ENCODE measurements around the gene CNTNAP2. TPM values are rescaled to one million over a fixed set of nuclear protein-coding genes. Genes with fewer than 3 reads are reported as not detected.
A peak's percentile ranks its signal among the peaks of the same experiment; 100 is the strongest.

CNTNAP2 gene
- total RNA-seq, 1 experiment from 2014 or later, result not detected

- in situ Hi-C loops (cut with HindIII; ENCODE audit: low sequenced_read_pairs), result no loop called here
- no peak for DNase-seq (ENCODE audit: low spot score)
Measured at GRCh38 chr7:148116195-148116594, 1999.6 kb downstream of the CNTNAP2 start.

GRCh38 chr7:148116829-148117403 lies 2000.3 kb downstream of the CNTNAP2 start:
- in situ Hi-C loops (cut with HindIII; ENCODE audit: low sequenced_read_pairs), result no loop called here
- DNase-seq (ENCODE audit: low spot score), result no peak

GRCh38 chr7:148118371-148118770 lies 2001.8 kb downstream of the CNTNAP2 start:
- no peak for DNase-seq (ENCODE audit: low spot score)

GRCh38 chr7:148121401-148121800 lies 2004.8 kb downstream of the CNTNAP2 start:
- in situ Hi-C loops (cut with HindIII; ENCODE audit: low sequenced_read_pairs), result no loop called here

More at GRCh38 chr7:148118371-148118770, 2001.8 kb downstream of the CNTNAP2 start:
- in situ Hi-C loops (cut with HindIII; ENCODE audit: low sequenced_read_pairs), result no loop called here

GRCh38 chr7:148121847-148122246 lies 2005.2 kb downstream of the CNTNAP2 start:
- no peak for DNase-seq (ENCODE audit: low spot score)
- in situ Hi-C loops (cut with HindIII; ENCODE audit: low sequenced_read_pairs), result no loop called here

More at GRCh38 chr7:148121401-148121800, 2004.8 kb downstream of the CNTNAP2 start:
- DNase-seq (ENCODE audit: low spot score), result no peak

- in situ Hi-C loops (cut with HindIII; ENCODE audit: low sequenced_read_pairs), result no loop called here
- DNase-seq (ENCODE audit: low spot score), result no peak
Measured at GRCh38 chr7:148124477-148124876, 2007.9 kb downstream of the CNTNAP2 start.

GRCh38 chr7:148127374-148127773 lies 2010.8 kb downstream of the CNTNAP2 start:
- no peak for DNase-seq (ENCODE audit: low spot score)
- in situ Hi-C loops (cut with HindIII; ENCODE audit: low sequenced_read_pairs), result no loop called here

- in situ Hi-C loops (cut with HindIII; ENCODE audit: low sequenced_read_pairs), result no loop called here
- DNase-seq (ENCODE audit: low spot score), result no peak
Measured at GRCh38 chr7:148129023-148129422, 2012.4 kb downstream of the CNTNAP2 start.

GRCh38 chr7:148135116-148135515 lies 2018.5 kb downstream of the CNTNAP2 start:
- in situ Hi-C loops (cut with HindIII; ENCODE audit: low sequenced_read_pairs), result no loop called here
- DNase-seq (ENCODE audit: low spot score), result no peak

GRCh38 chr7:148135997-148136396 lies 2019.4 kb downstream of the CNTNAP2 start:
- in situ Hi-C loops (cut with HindIII; ENCODE audit: low sequenced_read_pairs), result no loop called here
- DNase-seq (ENCODE audit: low spot score), result no peak

GRCh38 chr7:148142660-148143248 lies 2026.2 kb downstream of the CNTNAP2 start:
- peak; percentile 36 for DNase-seq (ENCODE audit: low spot score)
- in situ Hi-C loops (cut with HindIII; ENCODE audit: low sequenced_read_pairs), result no loop called here

- in situ Hi-C loops (cut with HindIII; ENCODE audit: low sequenced_read_pairs), result no loop called here
- DNase-seq (ENCODE audit: low spot score), result no peak
Measured at GRCh38 chr7:148144827-148145226, 2028.2 kb downstream of the CNTNAP2 start.

GRCh38 chr7:148146346-148146745 lies 2029.7 kb downstream of the CNTNAP2 start:
- DNase-seq (ENCODE audit: low spot score), result no peak
- in situ Hi-C loops (cut with HindIII; ENCODE audit: low sequenced_read_pairs), result no loop called here

GRCh38 chr7:148147438-148147837 lies 2030.8 kb downstream of the CNTNAP2 start:
- no peak for DNase-seq (ENCODE audit: low spot score)
- in situ Hi-C loops (cut with HindIII; ENCODE audit: low sequenced_read_pairs), result no loop called here

- in situ Hi-C loops (cut with HindIII; ENCODE audit: low sequenced_read_pairs), result no loop called here
- no peak for DNase-seq (ENCODE audit: low spot score)
Measured at GRCh38 chr7:148148456-148148855, 2031.9 kb downstream of the CNTNAP2 start.

GRCh38 chr7:148149730-148150129 lies 2033.1 kb downstream of the CNTNAP2 start:
- in situ Hi-C loops (cut with HindIII; ENCODE audit: low sequenced_read_pairs), result no loop called here
- DNase-seq (ENCODE audit: low spot score), result no peak

GRCh38 chr7:148151778-148152177 lies 2035.2 kb downstream of the CNTNAP2 start:
- in situ Hi-C loops (cut with HindIII; ENCODE audit: low sequenced_read_pairs), result no loop called here
- peak; percentile 26 for DNase-seq (ENCODE audit: low spot score)

GRCh38 chr7:148153616-148154284 lies 2037.1 kb downstream of the CNTNAP2 start:
- in situ Hi-C loops (cut with HindIII; ENCODE audit: low sequenced_read_pairs), result no loop called here
- peak; percentile 96 for DNase-seq (ENCODE audit: low spot score)

- in situ Hi-C loops (cut with HindIII; ENCODE audit: low sequenced_read_pairs), result no loop called here
- DNase-seq (ENCODE audit: low spot score), result no peak
Measured at GRCh38 chr7:148155000-148155399, 2038.4 kb downstream of the CNTNAP2 start.

GRCh38 chr7:148155826-148156225 lies 2039.2 kb downstream of the CNTNAP2 start:
- DNase-seq (ENCODE audit: low spot score), result no peak
- in situ Hi-C loops (cut with HindIII; ENCODE audit: low sequenced_read_pairs), result no loop called here

GRCh38 chr7:148156233-148156632 lies 2039.6 kb downstream of the CNTNAP2 start:
- DNase-seq (ENCODE audit: low spot score), result no peak
- in situ Hi-C loops (cut with HindIII; ENCODE audit: low sequenced_read_pairs), result no loop called here
